HG03457 (cell line): ENCODE results near the gene C9orf152.
"Not testable (repeated sequence)": the region's sequence is repeated elsewhere in the genome, so short reads cannot be mapped to it uniquely, and the experiment has no call there.

ENCODE experiments used
- ATAC-seq: cut with Tn5 transposase; IDR thresholded peaks from one replicate; pipeline ENCODE4 v1.9.1; 2021; ENCODE audit warnings: moderate number of reproducible peaks; ENCODE audit not compliant: unreplicated experiment

C9orf152 gene

GRCh38 chr9:110214586-110215355 lies 6.8 kb upstream of the C9orf152 start:
- no peak for ATAC-seq

GRCh38 chr9:110214090-110214489 lies 6.1 kb upstream of the C9orf152 start:
- ATAC-seq: no peak

- ATAC-seq: no peak
Observed at GRCh38 chr9:110213413-110214044, 5.6 kb upstream of the C9orf152 start.

- no peak for ATAC-seq
Observed at GRCh38 chr9:110207071-110207641, 803 bp downstream of the C9orf152 start.

- no peak for ATAC-seq
Observed at GRCh38 chr9:110206389-110206788, 1.6 kb downstream of the C9orf152 start.

- ATAC-seq: not testable (repeated sequence)
Observed at GRCh38 chr9:110205612-110206011, 2.3 kb downstream of the C9orf152 start.

- ATAC-seq: no peak
Observed at GRCh38 chr9:110202232-110202631, 5.7 kb downstream of the C9orf152 start.

GRCh38 chr9:110199643-110200042 lies 8.3 kb downstream of the C9orf152 start:
- no peak for ATAC-seq

GRCh38 chr9:110198357-110198756 lies 9.6 kb downstream of the C9orf152 start:
- ATAC-seq: no peak

- ATAC-seq: no peak
Observed at GRCh38 chr9:110197330-110198187, 10.4 kb downstream of the C9orf152 start.

GRCh38 chr9:110196084-110196499 lies 11.9 kb downstream of the C9orf152 start:
- ATAC-seq: not testable (repeated sequence)

- no peak for ATAC-seq
Observed at GRCh38 chr9:110192531-110193261, 15.3 kb downstream of the C9orf152 start.

GRCh38 chr9:110191615-110192014 lies 16.3 kb downstream of the C9orf152 start:
- no peak for ATAC-seq

GRCh38 chr9:110189559-110190320 lies 18.2 kb downstream of the C9orf152 start:
- no peak for ATAC-seq

- ATAC-seq: no peak
Observed at GRCh38 chr9:110188991-110189390, 19.0 kb downstream of the C9orf152 start.

GRCh38 chr9:110188101-110188500 lies 19.9 kb downstream of the C9orf152 start:
- no peak for ATAC-seq

GRCh38 chr9:110187126-110187525 lies 20.8 kb downstream of the C9orf152 start:
- ATAC-seq: no peak

- ATAC-seq: no peak
Observed at GRCh38 chr9:110186254-110186653, 21.7 kb downstream of the C9orf152 start.

- no peak for ATAC-seq
Observed at GRCh38 chr9:110185806-110186205, 22.2 kb downstream of the C9orf152 start.
